Heart right ventricle (tissue), 16 donors: ENCODE measurements around the gene CEP152. TPM values are rescaled to one million over a fixed set of nuclear protein-coding genes. Genes with fewer than 3 reads are reported as not detected.
A peak's percentile ranks its signal among the peaks of the same experiment; 100 is the strongest.

Source experiments
- ATAC-seq, 8 donors: fragments of 200-7000 bp; cut with Tn5 transposase; one replicate each; pipeline ENCODE4 v1.9.1; 2020; ENCODE audit warnings: mild to moderate bottlenecking in 8 of 8, moderate library complexity in 8 of 8, moderate number of reproducible peaks in 1 of 8
- DNase-seq, 2 donors: peaks; one replicate each; pipeline ENCODE4 v3.0.0-alpha.2; 2020
- H3K27ac ChIP-seq, 10 donors: fragments of 200-600 bp; sonication (generic) in 2 of 10; one replicate each; pipeline versions ENCODE4 v1.5.0 to v1.8.0; 2020 to 2022; ENCODE audit warnings: mild to moderate bottlenecking in 3 of 10
- H3K27me3 ChIP-seq, 7 donors: fragments of 200-600 bp; one replicate each; pipeline ENCODE4 v1.8.0; 2021 to 2022; ENCODE audit warnings: mild to moderate bottlenecking in 2 of 7
- H3K36me3 ChIP-seq, 9 donors: fragments of 200-600 bp; sonication (generic) in 1 of 9; one replicate each; pipeline versions ENCODE4 v1.5.0 to v1.8.0; 2020 to 2022; ENCODE audit warnings: mild to moderate bottlenecking in 2 of 9
- H3K4me1 ChIP-seq, 9 donors: fragments of 200-600 bp; sonication (generic) in 1 of 9; one replicate each; pipeline versions ENCODE4 v1.5.0 to v1.8.0; 2020 to 2022; ENCODE audit warnings: mild to moderate bottlenecking in 4 of 9
- H3K4me3 ChIP-seq, 10 donors: fragments of 200-600 bp; sonication (generic) in 2 of 10; one replicate each; pipeline versions ENCODE4 v1.5.0 to v1.8.0; 2020 to 2022; ENCODE audit warnings: mild to moderate bottlenecking in 7 of 10, moderate library complexity in 2 of 10
- H3K9me3 ChIP-seq, 11 donors: fragments of 200-600 bp in 10 of 11; sonication (generic) in 2 of 11; one replicate each; pipeline versions ENCODE4 v1.5.0 to v1.8.0; 2013 to 2022; ENCODE audit warnings: mild to moderate bottlenecking in 2 of 11, control low read depth in 1 of 11, moderate library complexity in 1 of 11
- CTCF ChIP-seq, 9 donors: fragments of 200-600 bp; sonication (generic) in 2 of 9; IDR thresholded peaks; one replicate each; pipeline versions ENCODE4 v1.5.0 to v1.8.0; 2021 to 2022; ENCODE audit warnings: antibody characterized with exemption in 9 of 9, mild to moderate bottlenecking in 5 of 9, moderate library complexity in 1 of 9
- WGBS, 2 donors: extraction: QIAGEN DNeasy Blood & Tissue Kit; methylation state at CpG; one replicate each; pipeline ENCODE4 v1.1.7; 2013; ENCODE audit warnings: inconsistent platforms in 1 of 2; 5-methylcytosine and 5-hydroxymethylcytosine counted together
- intact Hi-C, 10 donors: fragments of 100-400 bp; cut with DNase I; formaldehyde crosslinking; loops; one replicate each; pipeline versions ENCODE4 v1.11.1 to v1.14.2; 2022
- polyA plus RNA-seq, 2 donors: library from polyadenylated mRNA; stranded (reverse); fragments of 200-250 nt; gene quantifications; one replicate each; pipeline ENCODE4 v1.2.3, GENCODE V29; 2013
- total RNA-seq, 10 donors: library from RNA; stranded (reverse); fragmentation: NEBNext Ultra II Directional in 3 of 10; extraction: Animal tissue kit (Norgen Biotek cat#: 25700) in 3 of 10; gene quantifications; one replicate each; pipeline versions ENCODE4 v1.2.1 to v1.2.4, GENCODE V29; 2021 to 2023
- donor health status: Arrhythmogenic right ventricular cardiomyopathy.
- donor health status: ischemic (EF 13 %, LVEDD 7.1; RV severe dilation, severe dysfunction).
- donor health status: healthy with polysubstance abuse.
- donor health status: DM: no; HTN: yes; CAD: no.
- donor health status: DM: no; HTN: no; CAD: no.
- donor health status: ischemic (EF 25% LVEDD 6.9; RV normal size, moderate dysfunction).
- donor health status: ischemic (EF 25% LVEDD 5.7; RV mildly dilated, moderate dysfunction).
- donor health status: healthy.
- donor health status: DM: yes; HTN: yes; CAD: no.
- donor health status: Ischemic cardiomyopathy.
- donor health status: ischemic (EF 35%, LVEDD 5.7; RV mildly dilated, moderate dysfunction).
- donor health status: nonischemic (EF 11% LVEDD 7.7; RV severe dilation, severe dysfunction).
- donor health status: DM: yes; HTN: yes; CAD: no.
- donor health status: PGD.
- donor health status: ischemic (EF 29% LVEDD 5.4; RV normal size, mild dysfunction).
- donor health status: nonischemic (EF 23%, LVEDD 6.1; RV moderate dilation, normal function).

Gene CEP152
- total and polyA plus RNA-seq, 12 donors, result 0.51 to 1.8 (median 1.1) TPM

GRCh38 chr15:48800811-48801455, 9.9 kb downstream of the CEP152 start:
- no peaks in the 10 kb centered on the region for H3K9me3 ChIP-seq
- intact Hi-C loops, result loop anchor here in 7 of 10 donors (2.0 to 10.0 kb wide), 6 partner anchors 154 to 446 kb away; partner anchors contain the start of gene FBN1 (in 2 of the 7)
- ATAC-seq (peak in 2 of 8 donors; percentile 49 to 53), DNase-seq (no peak)
- H3K27me3 ChIP-seq, result no peaks in the 10 kb centered on the region
- peaks cover 0 to 24% (median 2%) of the 10 kb centered on the region in 9 donors for H3K4me1 ChIP-seq
- peak; percentile 7 to 67 (median 57) for TF ChIP-seq CTCF (IDR thresholded peaks at IDR 0.05)
- H3K36me3 ChIP-seq, result no peaks in the 10 kb centered on the region
- H3K27ac ChIP-seq, result peak overlapping the region in 2 of 10 donors; percentile 7 to 8
- 37 to 52% methylated on average over 4 of the region's 4 CpGs for WGBS, 2 donors
- H3K4me3 ChIP-seq, result no peak overlapping the region

GRCh38 chr15:48800245-48800644, 10.6 kb downstream of the CEP152 start:
- Histone ChIP-seq H3K36me3 (no peaks in the 10 kb centered on the region), H3K9me3 (no peaks in the 10 kb centered on the region), H3K27me3 (no peaks in the 10 kb centered on the region), H3K4me3 (no peak overlapping the region), H3K4me1 (peaks cover 0 to 27% (median under 1%) of the 10 kb centered on the region in 9 donors), H3K27ac (peak overlapping the region in 2 of 10 donors; percentile 7 to 8)
- TF ChIP-seq CTCF (IDR thresholded peaks at IDR 0.05), result no peak
- intact Hi-C loops, result loop anchor here in 7 of 10 donors (2.0 to 10.0 kb wide), 6 partner anchors 153 to 445 kb away; partner anchors contain the start of gene FBN1 (in 2 of the 7)
- DNase-seq, result no peak
- 89 to 92% methylated on average over 1 of the region's 1 CpG for WGBS, 2 donors
- no peak for ATAC-seq

DNA sequence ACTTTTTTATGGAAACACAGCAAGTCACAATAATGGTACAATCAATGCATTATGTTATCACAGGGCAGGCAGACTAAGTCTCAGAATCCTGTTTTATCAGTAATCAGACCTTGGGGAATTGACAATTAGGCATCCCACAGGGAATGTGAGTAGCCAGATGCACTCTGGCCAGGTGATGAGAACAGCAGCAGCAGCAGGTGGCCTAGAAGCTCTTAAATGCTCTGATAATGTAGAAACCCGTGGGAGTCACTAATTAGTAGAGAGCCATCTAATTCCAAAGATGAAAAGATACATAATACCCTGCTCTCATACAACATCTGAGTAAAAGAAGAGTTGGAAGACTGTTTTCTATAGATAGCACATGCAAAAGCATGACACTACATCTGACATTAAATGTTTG, 12.6 kb downstream of the CEP152 start:
- no peak for TF ChIP-seq CTCF (IDR thresholded peaks at IDR 0.05)
- Histone ChIP-seq H3K36me3 (peaks cover 0 to 5% (median 0%) of the 10 kb centered on the region in 9 donors), H3K27me3 (no peaks in the 10 kb centered on the region), H3K4me1 (peaks cover 0 to 41% (median 5%) of the 10 kb centered on the region in 9 donors), H3K4me3 (no peak overlapping the region), H3K27ac (peak overlapping the region in 1 of 10 donors; percentile 6), H3K9me3 (no peaks in the 10 kb centered on the region)
- DNase-seq, result no peak
- 57 to 68% methylated on average over 1 of the region's 1 CpG for WGBS, 2 donors
- intact Hi-C loops, result loop anchor here in 3 of 10 donors (5.0 to 10.0 kb wide), 2 partner anchors 144 to 441 kb away; no protein-coding TSS in a partner anchor
- no peak for ATAC-seq

DNA sequence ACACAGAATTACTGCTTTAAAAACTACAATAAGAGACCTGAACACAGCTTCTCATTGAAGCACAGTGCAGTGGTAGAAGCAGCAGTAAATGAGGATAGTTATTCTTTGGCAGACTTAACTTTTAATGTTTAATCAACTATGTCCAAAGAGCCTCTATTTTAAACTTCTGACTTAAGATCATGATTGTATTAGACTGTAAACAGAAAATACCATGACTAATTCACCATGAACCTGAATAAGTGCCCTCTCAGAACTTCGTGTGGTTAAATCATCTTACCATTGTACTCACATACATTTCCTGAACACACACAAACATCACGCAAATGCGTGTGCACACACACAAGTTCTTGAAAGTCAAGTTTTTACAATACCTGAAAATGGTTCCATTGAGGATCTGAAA, 13.9 kb downstream of the CEP152 start:
- WGBS, 2 donors, result 77 to 86% methylated on average over 3 of the region's 3 CpGs
- no peaks in the 10 kb centered on the region for H3K27me3 ChIP-seq
- TF ChIP-seq CTCF (IDR thresholded peaks at IDR 0.05), result no peak
- peaks cover 0 to 41% (median 5%) of the 10 kb centered on the region in 9 donors for H3K4me1 ChIP-seq
- peaks cover 0 to 18% (median 0%) of the 10 kb centered on the region in 9 donors for H3K36me3 ChIP-seq
- H3K27ac ChIP-seq, result peak overlapping the region in 4 of 10 donors; percentile 15 to 28 (median 21)
- no peak for DNase-seq
- no peaks in the 10 kb centered on the region for H3K9me3 ChIP-seq
- ATAC-seq, result no peak
- intact Hi-C loops, result loop anchor here in 3 of 10 donors (5.0 to 10.0 kb wide), 2 partner anchors 142 to 440 kb away; no protein-coding TSS in a partner anchor
- peak overlapping the region in 4 of 10 donors; percentile 4 to 18 (median 16) for H3K4me3 ChIP-seq
